Right lung (tissue), 5 donors: ENCODE data around the gene MDN1. TPM values are rescaled to one million over a fixed set of nuclear protein-coding genes. Genes with fewer than 3 reads are reported as not detected.

Source experiments
- DNase-seq, 2 donors: peaks; one replicate each; pipeline ENCODE4 v3.0.0-alpha.2; 2013
- polyA plus RNA-seq, 5 donors: library from polyadenylated mRNA; unstranded; fragments of 120-200 nt; gene quantifications; one replicate each; pipeline versions ENCODE4 v1.2.1 to v1.2.3, GENCODE V29; 2013; ENCODE audit warnings: inconsistent platforms in 1 of 5, low replicate concordance in 1 of 5; ENCODE audit not compliant: insufficient read length in 5 of 5, insufficient read depth in 1 of 5

The MDN1 gene
- polyA plus RNA-seq, 5 donors: 31.0 to 43.9 (median 36.1) TPM

- DNase-seq: no peak
Observed at GRCh38 chr6:89605861-89606260, 213.7 kb downstream of the MDN1 start.

- DNase-seq: no peak
Observed at GRCh38 chr6:89604653-89605052, 214.9 kb downstream of the MDN1 start.

GRCh38 chr6:89602166-89602565, 217.4 kb downstream of the MDN1 start:
- DNase-seq: no peak

- no peak for DNase-seq
Observed at GRCh38 chr6:89599727-89600126, 219.9 kb downstream of the MDN1 start.

- peak; percentile 31 to 32 for DNase-seq
Observed at GRCh38 chr6:89597988-89598387, 221.6 kb downstream of the MDN1 start.

- DNase-seq: no peak
Observed at GRCh38 chr6:89597372-89597771, 222.2 kb downstream of the MDN1 start.

- DNase-seq: no peak
Observed at GRCh38 chr6:89596484-89596883, 223.1 kb downstream of the MDN1 start.

GRCh38 chr6:89596056-89596455, 223.5 kb downstream of the MDN1 start:
- no peak for DNase-seq

Other genes starting within 250 kb of the MDN1 start
- 10 to 100 TPM; 31.1 to 52.7 (median 40.9) TPM for gene LYRM2, start 181.0 kb downstream of the MDN1 start, polyA plus RNA-seq
- gene CASP8AP2, start 10.1 kb upstream of the MDN1 start, polyA plus RNA-seq: 10 to 100 TPM; 16.5 to 30.6 (median 27.2) TPM
- not detected for gene GJA10, start 74.7 kb upstream of the MDN1 start, polyA plus RNA-seq